Stimulated activated naive B cell treated with anti-CD40 and anti-IgM and Interleukin-4, amounts not matched to agents 10 μg/mL and 1 μg/mL and 100 μg/mL, for 72 hours (primary cell): Measurements from ENCODE around the gene DLGAP3.
"Not testable (repeated sequence)": the region's sequence is repeated elsewhere in the genome, so short reads cannot be mapped to it uniquely, and the experiment has no call there.

Experiments
- ATAC-seq, 2 donors: fragments of 150-1000 bp; cut with Tn5 transposase; replicated peaks; 2 replicates each; pipeline ENCODE4 v1.10.0; 2021; ENCODE audit warnings: moderate library complexity in 1 of 2
- DNase-seq: peaks from one replicate; pipeline ENCODE4 v3.0.0; 2021
- H3K27ac Mint-ChIP-seq: one replicate; pipeline ENCODE4 v1.8.0; 2022; ENCODE audit warnings: mild to moderate bottlenecking, mixed read lengths
- H3K27me3 Mint-ChIP-seq, 2 donors: one replicate each; pipeline ENCODE4 v1.8.0; 2022; ENCODE audit warnings: mixed read lengths in 2 of 2
- H3K36me3 Mint-ChIP-seq, 2 donors: one replicate each; pipeline ENCODE4 v1.8.0; 2022; ENCODE audit warnings: mixed read lengths in 2 of 2, mild to moderate bottlenecking in 1 of 2
- H3K4me1 Mint-ChIP-seq, 2 donors: one replicate each; pipeline ENCODE4 v1.8.0; 2022; ENCODE audit warnings: mixed read lengths in 2 of 2, mild to moderate bottlenecking in 1 of 2
- H3K4me3 Mint-ChIP-seq, 2 donors: one replicate each; pipeline ENCODE4 v1.8.0; 2022; ENCODE audit warnings: mild to moderate bottlenecking in 2 of 2, mixed read lengths in 2 of 2, moderate library complexity in 1 of 2
- H3K9me3 Mint-ChIP-seq, 2 donors: one replicate each; pipeline ENCODE4 v1.8.0; 2022; ENCODE audit warnings: mixed read lengths in 2 of 2, mild to moderate bottlenecking in 1 of 2

DLGAP3 gene

GRCh38 chr1:34840426-34840825 is 89.0 kb downstream of the DLGAP3 start:
- Mint-ChIP-seq H3K36me3 (peaks cover 11 to 21% of the 10 kb centered on the region in 2 donors), H3K9me3 (no peaks in the 10 kb centered on the region), H3K4me3 (no peak overlapping the region), H3K27me3 (no peaks in the 10 kb centered on the region), H3K4me1 (peaks cover 0 to 7% of the 10 kb centered on the region in 2 donors), H3K27ac (no peak overlapping the region)
- DNase-seq (no peak), ATAC-seq (no peak)

- Mint-ChIP-seq H3K9me3 (no peaks in the 10 kb centered on the region), H3K4me3 (no peak overlapping the region), H3K4me1 (peaks cover 0 to 7% of the 10 kb centered on the region in 2 donors), H3K36me3 (peaks cover 14 to 24% of the 10 kb centered on the region in 2 donors), H3K27me3 (no peaks in the 10 kb centered on the region), H3K27ac (no peak overlapping the region)
- DNase-seq (no peak), ATAC-seq (no peak)
Measured at GRCh38 chr1:34839526-34840305, 89.7 kb downstream of the DLGAP3 start.

- H3K27me3 Mint-ChIP-seq: no peaks in the 10 kb centered on the region
- no peak for ATAC-seq
- no peaks in the 10 kb centered on the region for H3K9me3 Mint-ChIP-seq
- H3K4me3 Mint-ChIP-seq: no peak overlapping the region
- no peak overlapping the region for H3K27ac Mint-ChIP-seq
- H3K36me3 Mint-ChIP-seq: peaks cover 5 to 16% of the 10 kb centered on the region in 2 donors
- peaks cover 1 to 3% of the 10 kb centered on the region in 2 donors for H3K4me1 Mint-ChIP-seq
- DNase-seq: no peak
Measured at GRCh38 chr1:34833711-34834110, 95.7 kb downstream of the DLGAP3 start.

GRCh38 chr1:34831721-34832246 is 97.7 kb downstream of the DLGAP3 start:
- peaks cover 3 to 4% of the 10 kb centered on the region in 2 donors for H3K4me1 Mint-ChIP-seq
- no peak for DNase-seq
- H3K4me3 Mint-ChIP-seq: no peak overlapping the region
- H3K36me3 Mint-ChIP-seq: peaks cover 5 to 10% of the 10 kb centered on the region in 2 donors
- no peaks in the 10 kb centered on the region for H3K9me3 Mint-ChIP-seq
- ATAC-seq: no peak
- no peaks in the 10 kb centered on the region for H3K27me3 Mint-ChIP-seq
- no peak overlapping the region for H3K27ac Mint-ChIP-seq

GRCh38 chr1:34829250-34829649 is 100.2 kb downstream of the DLGAP3 start:
- Mint-ChIP-seq H3K9me3 (no peaks in the 10 kb centered on the region), H3K4me1 (peaks cover 3 to 4% of the 10 kb centered on the region in 2 donors), H3K36me3 (peaks cover 2 to 4% of the 10 kb centered on the region in 2 donors), H3K4me3 (no peak overlapping the region), H3K27ac (no peak overlapping the region), H3K27me3 (no peaks in the 10 kb centered on the region)
- DNase-seq (no peak), ATAC-seq (no peak)

GRCh38 chr1:34828611-34829010 is 100.8 kb downstream of the DLGAP3 start:
- Mint-ChIP-seq H3K4me3 (no peak overlapping the region), H3K4me1 (peaks cover 3 to 4% of the 10 kb centered on the region in 2 donors), H3K27me3 (no peaks in the 10 kb centered on the region), H3K36me3 (peaks cover 2 to 4% of the 10 kb centered on the region in 2 donors), H3K27ac (no peak overlapping the region), H3K9me3 (no peaks in the 10 kb centered on the region)
- no peak for DNase-seq
- ATAC-seq: no peak

GRCh38 chr1:34827341-34827941 is 102.0 kb downstream of the DLGAP3 start:
- ATAC-seq: no peak
- Mint-ChIP-seq H3K27me3 (no peaks in the 10 kb centered on the region), H3K4me1 (peaks cover 3 to 4% of the 10 kb centered on the region in 2 donors), H3K9me3 (no peaks in the 10 kb centered on the region), H3K27ac (no peak overlapping the region), H3K4me3 (no peak overlapping the region), H3K36me3 (peaks cover 0 to under 1% of the 10 kb centered on the region in 2 donors)
- DNase-seq: no peak

GRCh38 chr1:34825455-34826091 is 103.9 kb downstream of the DLGAP3 start:
- H3K4me3 Mint-ChIP-seq: no peak overlapping the region
- no peak for ATAC-seq
- H3K9me3 Mint-ChIP-seq: no peaks in the 10 kb centered on the region
- no peak for DNase-seq
- H3K36me3 Mint-ChIP-seq: no peaks in the 10 kb centered on the region
- no peaks in the 10 kb centered on the region for H3K27me3 Mint-ChIP-seq
- H3K4me1 Mint-ChIP-seq: peaks cover 3 to 10% of the 10 kb centered on the region in 2 donors
- H3K27ac Mint-ChIP-seq: no peak overlapping the region

- H3K4me3 Mint-ChIP-seq: no peak overlapping the region
- no peaks in the 10 kb centered on the region for H3K9me3 Mint-ChIP-seq
- no peak for ATAC-seq
- peaks cover 3 to 10% of the 10 kb centered on the region in 2 donors for H3K4me1 Mint-ChIP-seq
- DNase-seq: no peak
- no peak overlapping the region for H3K27ac Mint-ChIP-seq
- H3K27me3 Mint-ChIP-seq: no peaks in the 10 kb centered on the region
- no peaks in the 10 kb centered on the region for H3K36me3 Mint-ChIP-seq
Measured at GRCh38 chr1:34824817-34825454, 104.5 kb downstream of the DLGAP3 start.

- no peak for DNase-seq
- H3K4me3 Mint-ChIP-seq: no peak overlapping the region
Measured at GRCh38 chr1:34822202-34822601, 107.2 kb downstream of the DLGAP3 start.

GRCh38 chr1:34818862-34819261 is 110.6 kb downstream of the DLGAP3 start:
- not testable (repeated sequence) for H3K36me3 Mint-ChIP-seq, H3K27me3 Mint-ChIP-seq, ATAC-seq, H3K4me3 Mint-ChIP-seq, H3K9me3 Mint-ChIP-seq, H3K27ac Mint-ChIP-seq, H3K4me1 Mint-ChIP-seq, DNase-seq

More at GRCh38 chr1:34822202-34822601, 107.2 kb downstream of the DLGAP3 start:
- Mint-ChIP-seq H3K9me3 (no peaks in the 10 kb centered on the region), H3K4me1 (peaks cover 2 to 6% of the 10 kb centered on the region in 2 donors), H3K36me3 (peaks cover 1 to 4% of the 10 kb centered on the region in 2 donors), H3K27ac (no peak overlapping the region), H3K27me3 (no peaks in the 10 kb centered on the region)
- no peak for ATAC-seq

- H3K27ac Mint-ChIP-seq: no peak overlapping the region
- peaks cover 0 to 6% of the 10 kb centered on the region in 2 donors for H3K4me1 Mint-ChIP-seq
- DNase-seq: no peak
- H3K27me3 Mint-ChIP-seq: no peaks in the 10 kb centered on the region
- no peak overlapping the region for H3K4me3 Mint-ChIP-seq
- H3K36me3 Mint-ChIP-seq: peaks cover 1 to 4% of the 10 kb centered on the region in 2 donors
- ATAC-seq: no peak
- H3K9me3 Mint-ChIP-seq: no peaks in the 10 kb centered on the region
Measured at GRCh38 chr1:34816778-34817177, 112.7 kb downstream of the DLGAP3 start.

GRCh38 chr1:34816332-34816731 is 113.1 kb downstream of the DLGAP3 start:
- no peak for DNase-seq
- H3K27me3 Mint-ChIP-seq: no peaks in the 10 kb centered on the region
- ATAC-seq: no peak
- no peak overlapping the region for H3K27ac Mint-ChIP-seq
- H3K4me3 Mint-ChIP-seq: no peak overlapping the region
- H3K4me1 Mint-ChIP-seq: peaks cover 0 to 1% of the 10 kb centered on the region in 2 donors
- peaks cover 1 to 4% of the 10 kb centered on the region in 2 donors for H3K36me3 Mint-ChIP-seq
- no peaks in the 10 kb centered on the region for H3K9me3 Mint-ChIP-seq
